Muscle layer of colon (tissue), 2 donors: ENCODE measurements around the gene C1GALT1.

Source experiments
- H3K27ac ChIP-seq: one replicate; pipeline ENCODE4 v1.7.0; 2013; ENCODE audit warnings: low read depth, mild to moderate bottlenecking, low read length, moderate library complexity
- H3K27me3 ChIP-seq, 2 donors: one replicate each; pipeline ENCODE4 v1.7.0; 2013; ENCODE audit warnings: low read length in 2 of 2, mild to moderate bottlenecking in 2 of 2; ENCODE audit not compliant: insufficient read depth in 2 of 2, control insufficient read depth in 1 of 2
- H3K36me3 ChIP-seq: one replicate; pipeline ENCODE4 v1.7.0; 2013; ENCODE audit warnings: mild to moderate bottlenecking, low read length; ENCODE audit not compliant: insufficient read depth
- H3K4me1 ChIP-seq: one replicate; pipeline ENCODE4 v1.7.0; 2013; ENCODE audit warnings: mild to moderate bottlenecking, low read length; ENCODE audit not compliant: insufficient read depth
- H3K4me3 ChIP-seq, 2 donors: one replicate each; pipeline ENCODE4 v1.7.0; 2013; ENCODE audit warnings: low read length in 2 of 2, low read depth in 1 of 2, mild to moderate bottlenecking in 1 of 2, moderate library complexity in 1 of 2
- H3K9ac ChIP-seq: one replicate; pipeline ENCODE4 v1.7.0; 2013; ENCODE audit warnings: low read length
- H3K9me3 ChIP-seq: one replicate; pipeline ENCODE4 v1.7.0; 2013; ENCODE audit warnings: mild to moderate bottlenecking, low read length
- donor health status: abdominal sarcoma.
- donor health status: Adenocarcinoma of cecum.

The C1GALT1 gene

GRCh38 chr7:7265081-7266075 lies 83.0 kb downstream of the C1GALT1 start:
- Histone ChIP-seq H3K27ac (no peak overlapping the region), H3K27me3 (no peaks in the 10 kb centered on the region), H3K36me3 (no peaks in the 10 kb centered on the region), H3K4me1 (no peaks in the 10 kb centered on the region), H3K9me3 (no peaks in the 10 kb centered on the region), H3K4me3 (no peak overlapping the region), H3K9ac (no peak overlapping the region)

GRCh38 chr7:7266257-7266881 lies 84.0 kb downstream of the C1GALT1 start:
- Histone ChIP-seq H3K27ac (no peak overlapping the region), H3K4me1 (no peaks in the 10 kb centered on the region), H3K36me3 (no peaks in the 10 kb centered on the region), H3K9me3 (no peaks in the 10 kb centered on the region), H3K4me3 (no peak overlapping the region), H3K9ac (no peak overlapping the region), H3K27me3 (no peaks in the 10 kb centered on the region)

DNA sequence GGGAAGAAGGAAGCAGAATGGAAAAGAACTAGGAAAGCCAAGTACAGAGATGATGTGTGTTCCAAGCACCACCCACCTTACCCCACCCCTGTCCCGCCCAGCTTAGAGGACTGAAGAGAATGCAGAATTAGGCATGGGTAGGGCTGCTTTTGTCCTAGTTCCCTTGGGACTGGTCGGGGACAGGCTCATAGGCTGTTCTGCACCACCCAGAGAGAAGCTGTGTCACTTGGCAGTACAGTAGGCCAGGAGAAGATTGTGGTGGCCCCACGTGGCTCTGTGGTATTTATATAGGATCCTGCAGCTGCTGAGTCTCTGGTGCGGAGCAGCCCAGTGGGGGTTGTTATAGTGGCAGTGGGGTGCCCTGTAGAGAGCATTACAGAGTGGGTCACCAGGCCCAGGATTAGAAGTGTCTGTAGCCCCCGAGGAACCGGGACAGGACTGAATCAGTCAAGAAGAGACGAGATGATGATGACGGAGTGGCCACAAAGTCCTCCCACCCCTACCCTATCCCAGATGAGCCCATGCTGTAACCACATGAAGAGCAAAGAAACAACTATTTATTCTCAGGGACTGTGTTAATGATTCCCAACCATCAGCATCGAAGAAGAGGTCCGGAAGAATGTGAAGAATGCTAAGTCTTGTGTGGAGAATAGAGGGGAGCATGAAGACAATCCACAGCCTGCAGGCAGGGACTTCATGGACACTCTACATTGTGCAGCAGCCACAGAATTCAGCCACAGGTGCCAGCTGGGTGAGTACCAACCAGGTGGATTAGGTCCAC lies 88.9 kb downstream of the C1GALT1 start:
- Histone ChIP-seq H3K27ac (no peak overlapping the region), H3K9ac (no peak overlapping the region), H3K36me3 (no peaks in the 10 kb centered on the region), H3K27me3 (no peaks in the 10 kb centered on the region), H3K9me3 (no peaks in the 10 kb centered on the region), H3K4me3 (no peak overlapping the region), H3K4me1 (no peaks in the 10 kb centered on the region)

- Histone ChIP-seq H3K4me3 (no peak overlapping the region), H3K27me3 (no peaks in the 10 kb centered on the region), H3K4me1 (no peaks in the 10 kb centered on the region), H3K9me3 (no peaks in the 10 kb centered on the region), H3K9ac (no peak overlapping the region), H3K27ac (no peak overlapping the region), H3K36me3 (no peaks in the 10 kb centered on the region)
These were observed 90.0 kb downstream of the C1GALT1 start for GRCh38 chr7:7272294-7272693.

GRCh38 chr7:7274782-7275181 lies 92.4 kb downstream of the C1GALT1 start:
- H3K4me1 ChIP-seq: no peaks in the 10 kb centered on the region
- no peak overlapping the region for H3K27ac ChIP-seq
- no peaks in the 10 kb centered on the region for H3K27me3 ChIP-seq
- H3K9me3 ChIP-seq: no peaks in the 10 kb centered on the region
- no peak overlapping the region for H3K9ac ChIP-seq
- no peak overlapping the region for H3K4me3 ChIP-seq
- no peaks in the 10 kb centered on the region for H3K36me3 ChIP-seq

- H3K4me1 ChIP-seq: no peaks in the 10 kb centered on the region
- H3K4me3 ChIP-seq: no peak overlapping the region
- H3K36me3 ChIP-seq: no peaks in the 10 kb centered on the region
- no peaks in the 10 kb centered on the region for H3K9me3 ChIP-seq
- H3K27ac ChIP-seq: no peak overlapping the region
- H3K9ac ChIP-seq: no peak overlapping the region
- H3K27me3 ChIP-seq: no peaks in the 10 kb centered on the region
These were observed 93.8 kb downstream of the C1GALT1 start for GRCh38 chr7:7276161-7276560.

- no peak overlapping the region for H3K4me3 ChIP-seq
- peaks cover 4% of the 10 kb centered on the region for H3K9me3 ChIP-seq
- no peak overlapping the region for H3K9ac ChIP-seq
- H3K4me1 ChIP-seq: no peaks in the 10 kb centered on the region
- H3K27ac ChIP-seq: no peak overlapping the region
- H3K27me3 ChIP-seq: no peaks in the 10 kb centered on the region
- no peaks in the 10 kb centered on the region for H3K36me3 ChIP-seq
These were observed 108.2 kb downstream of the C1GALT1 start for GRCh38 chr7:7290429-7291122.

DNA sequence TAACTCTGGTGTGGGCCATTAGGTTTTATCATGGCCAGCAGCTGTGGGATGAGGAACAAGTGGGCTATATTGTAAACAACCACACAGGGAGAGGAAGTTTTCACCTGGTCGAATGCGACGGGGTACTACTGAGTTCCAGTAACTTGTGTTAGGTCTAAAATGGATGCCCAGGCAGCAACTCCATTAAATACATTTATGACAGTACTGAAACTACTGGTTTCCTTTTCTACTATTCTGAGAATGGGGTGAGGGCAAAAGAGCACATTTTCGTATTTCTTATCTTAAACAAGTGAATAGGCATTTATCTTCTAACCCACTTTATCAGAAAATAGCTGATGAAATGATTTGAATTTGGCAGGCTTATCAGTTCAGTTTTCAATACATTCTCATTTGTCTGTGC lies 109.7 kb downstream of the C1GALT1 start:
- Histone ChIP-seq H3K9me3 (no peaks in the 10 kb centered on the region), H3K27ac (no peak overlapping the region), H3K27me3 (no peaks in the 10 kb centered on the region), H3K9ac (no peak overlapping the region), H3K4me3 (no peak overlapping the region), H3K4me1 (no peaks in the 10 kb centered on the region), H3K36me3 (no peaks in the 10 kb centered on the region)

GRCh38 chr7:7292608-7293007 lies 110.3 kb downstream of the C1GALT1 start:
- no peak overlapping the region for H3K27ac ChIP-seq
- H3K4me1 ChIP-seq: no peaks in the 10 kb centered on the region
- H3K9me3 ChIP-seq: no peaks in the 10 kb centered on the region
- H3K4me3 ChIP-seq: no peak overlapping the region
- H3K9ac ChIP-seq: no peak overlapping the region
- H3K27me3 ChIP-seq: no peaks in the 10 kb centered on the region
- no peaks in the 10 kb centered on the region for H3K36me3 ChIP-seq

GRCh38 chr7:7293092-7293491 lies 110.7 kb downstream of the C1GALT1 start:
- no peaks in the 10 kb centered on the region for H3K9me3 ChIP-seq
- no peak overlapping the region for H3K9ac ChIP-seq
- no peaks in the 10 kb centered on the region for H3K27me3 ChIP-seq
- no peaks in the 10 kb centered on the region for H3K4me1 ChIP-seq
- no peaks in the 10 kb centered on the region for H3K36me3 ChIP-seq
- H3K4me3 ChIP-seq: no peak overlapping the region
- no peak overlapping the region for H3K27ac ChIP-seq

DNA sequence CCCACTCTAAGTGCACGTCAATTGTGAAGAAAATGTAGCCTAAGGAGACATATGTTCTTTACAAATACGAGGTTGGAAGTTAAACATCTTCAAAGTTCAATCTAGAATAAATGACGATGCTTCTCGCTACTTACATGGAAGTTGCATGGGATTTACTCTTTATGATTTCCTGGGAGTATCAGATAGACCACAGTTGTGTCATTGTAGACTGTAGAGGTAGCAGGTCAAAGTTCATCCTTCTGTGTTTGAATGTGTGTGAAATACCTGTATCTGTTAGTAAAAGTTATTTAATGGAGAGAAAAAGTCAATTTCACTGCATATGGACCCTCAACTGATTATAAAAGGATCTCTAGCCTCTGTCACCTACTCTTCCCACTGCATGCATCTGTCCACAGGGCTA lies 112.6 kb downstream of the C1GALT1 start:
- Histone ChIP-seq H3K9ac (no peak overlapping the region), H3K9me3 (no peaks in the 10 kb centered on the region), H3K4me1 (no peaks in the 10 kb centered on the region), H3K27ac (no peak overlapping the region), H3K36me3 (no peaks in the 10 kb centered on the region), H3K27me3 (no peaks in the 10 kb centered on the region), H3K4me3 (no peak overlapping the region)
